CD4-positive, alpha-beta T cell (primary cell): ENCODE measurements around the gene CRACR2A. TPM values are rescaled to one million over a fixed set of nuclear protein-coding genes. Genes with fewer than 3 reads are reported as not detected.

ENCODE experiments used
- ATAC-seq: fragments of 200-7000 bp; cut with Tn5 transposase; one replicate; pipeline ENCODE4 v1.10.0; 2022; ENCODE audit warnings: mild to moderate bottlenecking; ENCODE audit not compliant: poor library complexity
- CTCF ChIA-PET: fragments of 350-600 bp; sonication (Branson Sonifier 250); formaldehyde crosslinking; loops from one replicate; lab custom pipeline; 2021; ENCODE audit warnings: antibody characterized with exemption, inconsistent platforms; lab: Charles Lee
- POLR2A ChIA-PET: fragments of 350-600 bp; sonication (Branson Sonifier 250); formaldehyde crosslinking; loops from one replicate; lab custom pipeline; 2021; ENCODE audit warnings: antibody characterized with exemption, inconsistent platforms; lab: Charles Lee
- DNase-seq, 14 experiments: peaks; one replicate each; pipeline ENCODE4 v3.0.0-alpha.2; 2013 to 2020; ENCODE audit warnings: mixed read lengths in 2 of 14
- H3K27ac ChIP-seq, 2 donors: one replicate each; pipeline versions ENCODE4 v1.5.1 to v1.7.0; 2013; ENCODE audit warnings: low read length in 2 of 2, low read depth in 1 of 2, mild to moderate bottlenecking in 1 of 2
- H3K27me3 ChIP-seq, 2 experiments: 1 replicate in 1 of 2; 2 replicates in 1 of 2; pipeline versions ENCODE4 v1.6.1 to v1.7.0; 2013; ENCODE audit warnings: low read length in 2 of 2, control low read depth in 1 of 2, mild to moderate bottlenecking in 1 of 2, moderate library complexity in 1 of 2; ENCODE audit not compliant: insufficient read depth in 2 of 2, control insufficient read depth in 1 of 2
- H3K36me3 ChIP-seq: one replicate; pipeline ENCODE4 v1.6.1; 2013; ENCODE audit warnings: low read length, control low read depth; ENCODE audit not compliant: insufficient read depth
- H3K4me1 ChIP-seq: one replicate; pipeline ENCODE4 v1.6.1; 2013; ENCODE audit warnings: low read length, control low read depth; ENCODE audit not compliant: insufficient read depth
- H3K4me3 ChIP-seq: one replicate; pipeline ENCODE4 v1.5.1; 2013; ENCODE audit warnings: mild to moderate bottlenecking, low read length, moderate library complexity
- H3K9me3 ChIP-seq, 2 experiments: 1 replicate in 1 of 2; 2 replicates in 1 of 2; pipeline versions ENCODE4 v1.6.1 to v1.7.0; 2013; ENCODE audit warnings: low read length in 2 of 2, mild to moderate bottlenecking in 2 of 2, control low read depth in 1 of 2, moderate library complexity in 1 of 2; ENCODE audit not compliant: control insufficient read depth in 1 of 2, insufficient read depth in 1 of 2
- H3K27ac Mint-ChIP-seq: one replicate; pipeline ENCODE4 v1.8.0; 2020; ENCODE audit warnings: mixed read lengths
- H3K27me3 Mint-ChIP-seq: one replicate; pipeline ENCODE4 v1.8.0; 2021; ENCODE audit warnings: mixed read lengths
- H3K36me3 Mint-ChIP-seq: one replicate; pipeline ENCODE4 v1.8.0; 2021; ENCODE audit warnings: low read depth, mixed read lengths
- H3K4me1 Mint-ChIP-seq: one replicate; pipeline ENCODE4 v1.8.0; 2021; ENCODE audit warnings: low read depth, mixed read lengths
- H3K4me3 Mint-ChIP-seq: one replicate; pipeline ENCODE4 v1.8.0; 2020; ENCODE audit warnings: mild to moderate bottlenecking, mixed read lengths
- H3K9me3 Mint-ChIP-seq: one replicate; pipeline ENCODE4 v1.8.0; 2020; ENCODE audit warnings: mixed read lengths
- intact Hi-C, 2 experiments: fragments of 100-400 bp; cut with DNase I in 1 of 2; cut with micrococcal nuclease in 1 of 2; formaldehyde crosslinking; loops; one replicate each; pipeline versions ENCODE4 v1.15.1 to v1.9.0; 2023 to 2025; cut with DNase I, micrococcal nuclease
- total RNA-seq, 174 experiments: library from RNA in 2 of 174; stranded (reverse) in 2 of 174; gene quantifications; one replicate each; pipeline ENCODE4 v1.2.3 and lab custom pipeline; 2021 to 2026
- TF ChIP-seq, protein P1 (sequence below): fragments of 200-600 bp; IDR thresholded peaks from one replicate; pipeline ENCODE4 v1.8.0; 2022; ENCODE audit warnings: antibody characterized with exemption, mild to moderate bottlenecking

CRACR2A gene
- total RNA-seq, 2 experiments from 2014 or later = 23.5 to 27.5 TPM

DNA sequence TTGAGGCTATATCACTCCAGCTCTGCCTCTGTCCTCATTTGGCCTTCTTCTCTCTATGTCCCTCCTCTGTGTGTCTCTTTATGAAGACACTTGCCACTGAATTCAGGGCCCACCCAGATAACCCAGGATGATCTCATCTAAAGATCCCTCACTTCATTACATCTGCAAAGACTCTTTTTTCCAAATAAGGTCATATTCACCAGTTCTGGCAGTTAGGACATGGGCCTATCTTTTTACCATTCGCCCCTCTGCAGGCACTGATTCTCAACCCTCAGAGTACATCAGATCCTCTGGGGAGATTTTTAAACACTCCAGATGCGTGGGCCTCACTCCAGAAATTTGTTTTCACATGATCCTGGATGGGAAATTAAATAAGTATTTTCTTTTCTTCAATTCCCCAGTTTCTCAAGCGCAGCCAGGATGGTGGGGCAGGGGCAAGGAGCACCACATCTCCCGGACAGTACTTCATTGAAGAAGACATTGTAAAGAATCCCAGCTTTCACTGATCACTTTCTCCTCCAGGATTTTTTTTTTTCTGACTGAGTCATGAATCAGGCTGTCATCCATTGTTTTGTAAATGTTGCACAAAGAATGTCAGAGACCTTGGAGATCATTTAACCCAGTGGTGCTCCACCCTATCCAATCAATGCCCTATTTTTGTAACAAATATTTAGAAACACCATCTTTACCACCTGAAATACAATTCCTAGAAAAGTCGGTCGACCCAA, 27.4 kb downstream of the CRACR2A start:
- peaks cover 19 to 21% of the 10 kb centered on the region in 2 experiments for H3K9me3 ChIP-seq
- no peak overlapping the region for H3K27ac Mint-ChIP-seq
- H3K36me3 ChIP-seq = peaks cover 43% of the 10 kb centered on the region
- peaks cover 55% of the 10 kb centered on the region for H3K4me1 Mint-ChIP-seq
- H3K4me1 ChIP-seq = peaks cover 20% of the 10 kb centered on the region
- H3K4me3 ChIP-seq = no peak overlapping the region
- H3K36me3 Mint-ChIP-seq = peaks cover 83% of the 10 kb centered on the region
- no peak overlapping the region for H3K4me3 Mint-ChIP-seq
- no peak for ATAC-seq
- H3K27me3 Mint-ChIP-seq = no peaks in the 10 kb centered on the region
- ChIA-PET CTCF (no interaction called here), POLR2A (no interaction called here)
- H3K27ac ChIP-seq = no peak overlapping the region
- no peaks in the 10 kb centered on the region for H3K27me3 ChIP-seq
- intact Hi-C loops = no loop called here
- no peak for DNase-seq
- TF ChIP-seq, protein P1, sequence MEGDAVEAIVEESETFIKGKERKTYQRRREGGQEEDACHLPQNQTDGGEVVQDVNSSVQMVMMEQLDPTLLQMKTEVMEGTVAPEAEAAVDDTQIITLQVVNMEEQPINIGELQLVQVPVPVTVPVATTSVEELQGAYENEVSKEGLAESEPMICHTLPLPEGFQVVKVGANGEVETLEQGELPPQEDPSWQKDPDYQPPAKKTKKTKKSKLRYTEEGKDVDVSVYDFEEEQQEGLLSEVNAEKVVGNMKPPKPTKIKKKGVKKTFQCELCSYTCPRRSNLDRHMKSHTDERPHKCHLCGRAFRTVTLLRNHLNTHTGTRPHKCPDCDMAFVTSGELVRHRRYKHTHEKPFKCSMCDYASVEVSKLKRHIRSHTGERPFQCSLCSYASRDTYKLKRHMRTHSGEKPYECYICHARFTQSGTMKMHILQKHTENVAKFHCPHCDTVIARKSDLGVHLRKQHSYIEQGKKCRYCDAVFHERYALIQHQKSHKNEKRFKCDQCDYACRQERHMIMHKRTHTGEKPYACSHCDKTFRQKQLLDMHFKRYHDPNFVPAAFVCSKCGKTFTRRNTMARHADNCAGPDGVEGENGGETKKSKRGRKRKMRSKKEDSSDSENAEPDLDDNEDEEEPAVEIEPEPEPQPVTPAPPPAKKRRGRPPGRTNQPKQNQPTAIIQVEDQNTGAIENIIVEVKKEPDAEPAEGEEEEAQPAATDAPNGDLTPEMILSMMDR = no peak
- H3K9me3 Mint-ChIP-seq = peaks cover 12% of the 10 kb centered on the region

GRCh38 chr12:3723916-3724805, 28.7 kb downstream of the CRACR2A start:
- peaks cover 35% of the 10 kb centered on the region for H3K36me3 ChIP-seq
- CTCF ChIA-PET = no interaction called here
- Mint-ChIP-seq H3K9me3 (peaks cover 12% of the 10 kb centered on the region), H3K36me3 (peaks cover 83% of the 10 kb centered on the region), H3K27me3 (no peaks in the 10 kb centered on the region), H3K4me3 (no peak overlapping the region), H3K4me1 (peaks cover 42% of the 10 kb centered on the region), H3K27ac (no peak overlapping the region)
- peaks cover 18% of the 10 kb centered on the region for H3K4me1 ChIP-seq
- no peak for ATAC-seq
- intact Hi-C loops = no loop called here
- no peaks in the 10 kb centered on the region for H3K27me3 ChIP-seq
- POLR2A ChIA-PET = no interaction called here
- DNase-seq = no peak
- peaks cover 19 to 21% of the 10 kb centered on the region in 2 experiments for H3K9me3 ChIP-seq
- TF ChIP-seq, protein P1 = no peak
- no peak overlapping the region for H3K4me3 ChIP-seq
- H3K27ac ChIP-seq = no peak overlapping the region

DNA sequence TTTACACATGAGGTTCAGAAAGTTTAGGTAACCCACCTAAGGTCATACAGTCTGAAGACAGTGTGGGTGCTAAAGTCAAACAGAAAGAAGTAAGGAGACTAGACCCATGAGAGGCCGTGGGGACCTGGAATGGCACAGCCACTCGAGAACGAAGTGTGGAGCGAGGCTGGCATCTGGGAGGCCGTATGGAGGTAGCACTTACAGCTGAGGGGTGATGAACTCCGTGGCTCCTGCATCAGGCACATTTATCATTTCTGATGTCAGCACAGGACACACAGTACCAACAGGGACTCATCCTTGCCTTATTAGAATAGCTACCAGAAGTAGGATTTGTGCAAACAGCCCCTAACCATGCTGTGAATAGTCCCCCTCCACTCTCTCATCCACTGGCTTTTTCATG, 30.5 kb downstream of the CRACR2A start:
- H3K36me3 Mint-ChIP-seq = peaks cover 90% of the 10 kb centered on the region
- TF ChIP-seq, protein P1 = no peak
- peaks cover 31% of the 10 kb centered on the region for H3K4me1 Mint-ChIP-seq
- Histone ChIP-seq H3K27me3 (no peaks in the 10 kb centered on the region), H3K36me3 (peaks cover 35% of the 10 kb centered on the region), H3K4me3 (no peak overlapping the region), H3K27ac (no peak overlapping the region), H3K9me3 (peaks cover 19 to 21% of the 10 kb centered on the region in 2 experiments), H3K4me1 (peaks cover under 1% of the 10 kb centered on the region)
- no peaks in the 10 kb centered on the region for H3K27me3 Mint-ChIP-seq
- DNase-seq (no peak), ATAC-seq (no peak)
- ChIA-PET POLR2A (no interaction called here), CTCF (no interaction called here)
- H3K27ac Mint-ChIP-seq = no peak overlapping the region
- no peak overlapping the region for H3K4me3 Mint-ChIP-seq
- H3K9me3 Mint-ChIP-seq = peaks cover 12% of the 10 kb centered on the region
- intact Hi-C loops = no loop called here
